Right lobe of liver (tissue), 6 donors: ENCODE measurements around the gene ANP32E. TPM values are rescaled to one million over a fixed set of nuclear protein-coding genes. Genes with fewer than 3 reads are reported as not detected.

Experiments
- ATAC-seq, 4 donors: fragments of 200-7000 bp; cut with Tn5 transposase; one replicate each; pipeline ENCODE4 v1.9.1; 2020; ENCODE audit warnings: mild to moderate bottlenecking in 4 of 4, moderate library complexity in 4 of 4
- DNase-seq, 3 donors: peaks; one replicate each; pipeline ENCODE4 v3.0.0-alpha.2; 2020
- H3K27ac ChIP-seq, 3 donors: fragments of 200-600 bp; one replicate each; pipeline ENCODE4 v1.8.0; 2022
- H3K27me3 ChIP-seq, 2 donors: fragments of 200-600 bp; one replicate each; pipeline ENCODE4 v1.8.0; 2022
- H3K36me3 ChIP-seq, 4 donors: fragments of 200-600 bp; sonication (generic) in 1 of 4; one replicate each; pipeline versions ENCODE4 v1.5.1 to v1.8.0; 2017 to 2022; ENCODE audit warnings: control low read depth in 1 of 4
- H3K4me1 ChIP-seq, 4 donors: fragments of 200-600 bp; sonication (generic) in 1 of 4; one replicate each; pipeline versions ENCODE4 v1.5.1 to v1.8.0; 2017 to 2022; ENCODE audit warnings: control low read depth in 1 of 4
- H3K4me3 ChIP-seq, 3 donors: fragments of 200-600 bp; one replicate each; pipeline ENCODE4 v1.8.0; 2022
- H3K9me3 ChIP-seq, 4 donors: fragments of 200-600 bp; sonication (generic) in 1 of 4; one replicate each; pipeline versions ENCODE4 v1.5.1 to v1.8.0; 2017 to 2022; ENCODE audit warnings: control low read depth in 1 of 4
- CTCF ChIP-seq, 4 donors: fragments of 200-600 bp in 3 of 4; fragments of 450-650 bp in 1 of 4; IDR thresholded peaks; one replicate each; pipeline versions ENCODE4 v1.5.1 to v1.8.0; 2016 to 2022; ENCODE audit warnings: antibody characterized with exemption in 4 of 4, mild to moderate bottlenecking in 2 of 4
- POLR2A ChIP-seq: fragments of 450-650 bp; IDR thresholded peaks from one replicate; pipeline ENCODE4 v1.6.1; 2017; ENCODE audit warnings: antibody characterized with exemption, mild to moderate bottlenecking
- WGBS: methylation state at CpG from one replicate; pipeline ENCODE4 v1.1.6; 2018; ENCODE audit warnings: low coverage, low lambda C conversion rate; ENCODE audit not compliant: insufficient coverage; ENCODE audit errors: missing lambda C conversion rate; 5-methylcytosine and 5-hydroxymethylcytosine counted together
- intact Hi-C, 2 donors: fragments of 100-400 bp; cut with DNase I; formaldehyde crosslinking; loops; one replicate each; pipeline versions ENCODE4 v1.11.2 to v1.14.1; 2022
- total RNA-seq, 6 experiments: library from RNA; depleted of rRNA in 2 of 6; stranded (reverse); fragments of >200 nt in 2 of 6; fragmentation: NEBNext Ultra II Directional in 3 of 6; extraction: Animal tissue kit (Norgen Biotek cat#: 25700) in 3 of 6; gene quantifications; one replicate each; pipeline versions ENCODE4 v1.1.0 to v1.2.4, GENCODE V29; 2016 to 2023
- donor health status: DM: no; HTN: yes; CAD: no.
- donor health status: DM: no; HTN: no; CAD: no.
- donor health status: DM: no; HTN: no; CAD: no.
- donor health status: DM: no; HTN: yes; CAD: no.
- donor health status: DM: no; HTN: yes; CAD: no.

Gene ANP32E
- total RNA-seq, 6 experiments from 2014 or later = 9.3 to 16.3 (median 11.0) TPM

DNA sequence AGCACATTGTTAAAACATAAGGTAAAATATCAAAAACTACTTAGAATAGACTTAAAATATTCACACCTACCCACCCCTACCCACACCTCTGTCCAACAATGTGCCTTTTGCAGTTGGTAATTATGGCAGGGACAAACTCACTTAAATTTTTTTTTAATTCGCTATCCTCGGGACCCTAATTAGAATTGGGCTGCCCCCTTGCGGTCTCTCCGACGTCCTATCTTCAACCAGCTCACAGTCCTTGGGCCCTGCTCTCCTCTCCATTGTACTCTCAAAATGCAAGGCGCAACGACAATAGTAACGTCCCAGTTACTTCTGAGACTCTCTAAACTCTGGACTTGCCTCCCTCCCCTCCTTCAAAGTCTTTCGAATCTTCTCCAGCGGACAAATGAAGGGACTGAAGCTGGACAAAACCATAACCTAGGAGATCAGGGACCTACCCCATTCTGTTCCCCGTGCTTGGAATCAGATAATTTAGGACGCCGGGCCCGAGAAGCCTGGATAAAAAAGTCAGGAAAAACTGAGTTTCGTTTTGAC is 45.4 kb upstream of the ANP32E start:
- Histone ChIP-seq H3K27ac (peak overlapping the region; percentile 36 to 86 (median 85)), H3K27me3 (no peaks in the 10 kb centered on the region), H3K36me3 (no peaks in the 10 kb centered on the region), H3K9me3 (no peaks in the 10 kb centered on the region), H3K4me3 (peak overlapping the region; percentile 35 to 62 (median 62)), H3K4me1 (peaks cover 0 to 43% (median 13%) of the 10 kb centered on the region in 4 donors)
- peak; percentile 65 to 70 (median 66) for ATAC-seq
- intact Hi-C loops = no loop called here
- TF ChIP-seq POLR2A = no peak
- TF ChIP-seq CTCF (IDR thresholded peaks at IDR 0.05) = peak; percentile 67 to 79 (median 74)
- WGBS = under 1% methylated on average over 15 of the region's 15 CpGs
- peak; percentile 77 to 78 (median 77) for DNase-seq

GRCh38 chr1:150280138-150280707 is 44.3 kb upstream of the ANP32E start:
- H3K4me3 ChIP-seq = peak overlapping the region in 2 of 3 donors; percentile 62
- no peaks in the 10 kb centered on the region for H3K27me3 ChIP-seq
- peak overlapping the region in 2 of 3 donors; percentile 85 to 86 for H3K27ac ChIP-seq
- peak; percentile 12 to 62 (median 38) for ATAC-seq
- intact Hi-C loops = no loop called here
- H3K9me3 ChIP-seq = no peaks in the 10 kb centered on the region
- WGBS = 38% methylated on average over 6 of the region's 6 CpGs
- peaks cover 0 to 43% (median 13%) of the 10 kb centered on the region in 4 donors for H3K4me1 ChIP-seq
- H3K36me3 ChIP-seq = no peaks in the 10 kb centered on the region
- peak; percentile 65 to 91 (median 84) for DNase-seq
- TF ChIP-seq CTCF (IDR thresholded peaks at IDR 0.05) (peak in 1 of 4 donors; percentile 17), POLR2A (peak; percentile 62)

DNA sequence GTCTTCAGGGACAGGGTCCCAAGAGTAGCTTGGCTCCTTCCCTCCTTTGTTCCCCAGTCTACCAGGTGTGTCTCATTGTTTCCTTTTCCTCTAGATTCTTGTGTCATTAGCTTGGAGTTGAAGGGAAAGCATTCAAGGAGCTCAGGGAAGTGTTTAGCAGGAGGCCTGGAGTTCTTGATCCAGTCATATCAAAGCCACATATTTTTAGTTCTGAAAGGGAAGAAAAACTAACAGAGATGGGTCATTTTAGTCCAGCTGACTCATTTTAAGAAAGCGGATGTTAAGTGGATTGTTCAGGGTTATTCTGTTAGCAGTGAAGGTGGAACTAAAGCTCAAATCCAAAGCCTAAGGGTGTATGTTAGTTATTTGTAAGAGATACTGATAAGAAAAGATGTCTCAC is 37.4 kb upstream of the ANP32E start:
- no peaks in the 10 kb centered on the region for H3K36me3 ChIP-seq
- no peak for ATAC-seq
- no peak for DNase-seq
- no peaks in the 10 kb centered on the region for H3K27me3 ChIP-seq
- peaks cover 0 to 9% (median 4%) of the 10 kb centered on the region in 4 donors for H3K4me1 ChIP-seq
- TF ChIP-seq POLR2A = no peak
- TF ChIP-seq CTCF (IDR thresholded peaks at IDR 0.05) = no peak
- H3K4me3 ChIP-seq = no peak overlapping the region
- intact Hi-C loops = no loop called here
- no peak overlapping the region for H3K27ac ChIP-seq
- H3K9me3 ChIP-seq = no peaks in the 10 kb centered on the region
- 67% methylated on average over 1 of the region's 1 CpG for WGBS

DNA sequence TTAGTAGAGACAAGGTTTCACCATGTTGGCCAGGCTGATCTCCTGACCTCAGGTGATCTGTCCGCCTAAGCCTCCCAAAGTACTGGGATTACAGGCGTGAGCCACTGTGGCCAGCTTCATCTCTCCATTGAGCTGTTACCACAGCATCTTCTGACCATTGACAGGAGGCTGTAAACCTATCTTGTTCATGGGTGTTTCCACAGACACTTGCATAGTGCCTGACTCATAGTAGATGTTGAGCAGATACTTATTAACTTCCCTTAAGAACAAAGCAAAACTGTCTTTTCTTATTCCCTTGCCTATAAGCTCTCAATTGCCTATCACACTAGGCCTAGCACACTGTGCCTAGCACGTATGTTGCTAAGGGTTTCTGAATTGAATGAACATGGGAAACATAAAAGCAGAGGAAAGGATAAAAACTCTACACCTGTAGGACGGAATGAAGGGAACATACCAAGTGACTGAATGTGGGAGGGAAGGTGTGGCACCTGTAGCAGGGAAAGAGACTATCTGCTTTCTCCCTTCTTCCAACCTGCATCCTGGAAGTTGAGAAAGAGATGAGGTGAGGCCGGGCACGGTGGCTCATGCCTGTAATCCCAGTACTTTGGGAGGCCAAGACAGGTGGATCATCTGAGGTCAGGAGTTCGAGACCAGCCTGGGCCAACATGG is 35.5 kb upstream of the ANP32E start:
- TF ChIP-seq CTCF (IDR thresholded peaks at IDR 0.05) (no peak), POLR2A (no peak)
- no peak overlapping the region for H3K4me3 ChIP-seq
- H3K27ac ChIP-seq = no peak overlapping the region
- no peaks in the 10 kb centered on the region for H3K9me3 ChIP-seq
- DNase-seq (no peak), ATAC-seq (no peak)
- H3K36me3 ChIP-seq = peaks cover 0 to 8% (median 3%) of the 10 kb centered on the region in 4 donors
- intact Hi-C loops = no loop called here
- WGBS = 95% methylated on average over 4 of the region's 7 CpGs
- H3K4me1 ChIP-seq = peaks cover 0 to 12% (median 4%) of the 10 kb centered on the region in 4 donors
- H3K27me3 ChIP-seq = no peaks in the 10 kb centered on the region
